ENCODE data around the gene YIPF5. TPM values are rescaled to one million over a fixed set of nuclear protein-coding genes. Genes with fewer than 3 reads are reported as not detected.

Gene YIPF5
- 139 and 148 TPM in 2 replicates for total RNA-seq (ENCODE audit: low replicate concordance)

DNA sequence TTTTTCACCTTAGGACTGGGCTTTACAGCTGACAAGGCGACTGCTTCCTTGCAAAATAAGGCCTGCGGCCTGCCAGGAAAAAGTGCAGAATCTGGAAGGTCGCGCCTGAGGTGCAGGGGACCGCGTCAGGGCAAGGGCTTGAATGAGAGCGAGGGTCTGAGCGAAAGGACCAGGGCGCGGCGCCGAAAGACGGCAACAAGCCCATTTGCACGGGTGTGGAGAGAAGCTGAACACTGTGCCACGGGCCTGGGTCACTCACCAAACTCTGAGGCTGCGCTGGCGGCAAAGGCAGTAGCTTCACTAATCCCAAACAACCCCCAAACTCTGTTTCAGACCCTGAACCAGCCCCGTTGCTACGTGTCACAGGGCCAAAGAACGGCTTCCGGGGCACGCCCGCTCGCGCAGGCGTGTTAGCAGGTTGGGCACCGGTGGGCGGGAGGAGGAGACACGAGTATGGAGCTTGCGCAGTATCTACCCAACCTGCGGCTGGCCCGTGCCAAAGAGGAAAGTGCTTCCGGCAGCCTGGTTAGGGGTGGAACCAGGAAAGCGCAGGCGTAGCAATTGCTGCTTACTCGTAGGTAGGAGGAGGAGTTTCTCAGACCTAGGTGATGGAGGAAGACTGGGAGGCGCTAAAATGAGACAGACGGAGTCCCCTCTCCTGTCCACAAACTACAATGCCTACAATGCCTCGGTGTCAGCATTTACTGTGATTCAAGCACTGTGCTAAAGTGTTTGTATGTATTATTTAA, at the start of gene YIPF5, which contains the start of gene KCTD16:
YIPF5 (minus strand) TSS at position 384 of the 749 bp plus-strand sequence. CDS start 704 bp downstream, outside the sequence.
KCTD16 (plus strand) TSS at position 598 of the 749 bp plus-strand sequence.

Other genes with a start within 250 kb of the YIPF5 start
- gene KCTD16, start 214 bp upstream of the YIPF5 start, total RNA-seq (ENCODE audit: low replicate concordance) = 0.70 and 3.4 TPM in 2 replicates

Data from smooth muscle cell of the coronary artery (primary cell).